Amniotic epithelial cell (primary cell): ENCODE measurements around the gene THRA.
"Not testable (repeated sequence)": the region's sequence is repeated elsewhere in the genome, so short reads cannot be mapped to it uniquely, and the experiment has no call there.

Experiments used
- DNase-seq: peaks from one replicate; pipeline ENCODE4 v3.0.0-alpha.2; 2010; ENCODE audit warnings: low read depth

THRA gene

DNA sequence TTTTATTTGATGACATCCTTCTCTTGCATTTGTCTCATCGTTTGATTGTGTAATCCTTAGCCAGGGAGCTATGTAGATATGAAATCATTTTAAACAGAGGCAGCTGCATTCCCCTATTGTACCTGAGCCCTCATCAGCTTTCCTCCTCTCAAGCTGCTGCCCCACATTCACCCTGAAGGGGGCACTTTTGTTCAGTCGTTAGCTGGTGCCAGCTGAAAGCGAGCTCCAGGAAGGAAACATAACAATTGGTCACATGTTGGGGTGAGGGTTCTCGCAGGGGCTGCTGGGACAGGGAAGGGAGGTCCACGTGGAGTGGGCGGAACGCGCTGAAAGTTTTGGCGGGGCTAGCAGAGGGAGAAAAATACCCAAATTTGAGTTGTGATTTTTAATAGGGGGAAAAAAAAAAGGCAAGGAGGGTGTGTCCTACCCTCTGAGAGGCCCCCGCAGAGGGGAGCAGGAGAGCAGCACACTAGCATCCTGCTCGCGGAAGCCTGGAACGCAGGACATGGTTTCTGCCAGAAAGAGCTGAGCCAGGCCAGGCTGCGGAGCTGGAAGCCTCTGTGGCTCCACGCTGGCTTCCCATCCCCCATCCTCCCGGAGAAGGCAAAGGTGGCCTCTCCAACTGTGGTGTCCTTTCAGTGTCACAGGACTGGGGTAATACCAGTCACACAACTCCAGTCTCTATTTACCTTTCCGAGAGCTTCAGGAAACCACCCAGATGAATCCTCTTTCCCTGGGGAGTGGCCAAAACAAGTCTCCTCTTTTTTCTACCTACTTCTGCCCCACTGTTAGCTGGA, 50.5 kb downstream of the THRA start:
- DNase-seq, result peak; percentile 92

DNA sequence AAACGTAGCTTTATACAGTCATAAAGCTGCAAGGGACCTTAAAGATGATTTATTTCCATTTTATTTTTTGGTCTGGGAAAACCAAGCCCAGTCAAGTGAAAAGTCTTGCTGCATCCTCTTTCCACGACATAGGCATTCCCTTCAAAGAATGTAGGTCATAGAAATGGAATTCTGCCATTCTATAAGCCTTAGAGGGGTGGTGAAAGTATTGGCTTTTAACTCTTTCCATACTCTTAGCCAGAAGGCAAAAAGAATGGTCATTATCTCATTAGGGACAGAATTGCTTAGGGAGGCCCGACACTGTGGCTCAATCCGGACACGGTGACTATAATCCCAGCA, 51.1 kb downstream of the THRA start:
- no peak for DNase-seq

DNA sequence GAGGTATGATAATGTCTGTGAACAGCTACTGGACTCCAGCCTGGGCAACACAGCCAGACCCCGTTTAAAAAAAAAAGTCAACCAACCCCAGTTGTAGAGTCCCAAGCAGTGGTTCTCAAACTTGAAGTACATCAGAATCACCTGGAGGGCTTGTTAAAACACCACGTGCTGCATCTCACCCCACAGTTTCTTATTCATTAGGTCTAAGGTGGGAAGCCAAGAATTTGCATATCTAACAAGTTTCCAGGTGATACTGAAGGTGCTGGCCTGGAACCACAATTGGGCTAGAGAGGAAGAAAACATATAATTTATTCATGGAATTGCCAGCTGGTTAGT, 52.3 kb downstream of the THRA start:
- no peak for DNase-seq

GRCh38 chr17:40121181-40122135, 58.7 kb downstream of the THRA start, which contains the start of gene MSL1:
Gene MSL1 (plus strand): TSS chr17:40121971. CDS start chr17:40122613, 642 bp downstream.
- DNase-seq, result peak; percentile 65

- peak; percentile 44 for DNase-seq
Observed at GRCh38 chr17:40122136-40122998, 59.6 kb downstream of the THRA start.

DNA sequence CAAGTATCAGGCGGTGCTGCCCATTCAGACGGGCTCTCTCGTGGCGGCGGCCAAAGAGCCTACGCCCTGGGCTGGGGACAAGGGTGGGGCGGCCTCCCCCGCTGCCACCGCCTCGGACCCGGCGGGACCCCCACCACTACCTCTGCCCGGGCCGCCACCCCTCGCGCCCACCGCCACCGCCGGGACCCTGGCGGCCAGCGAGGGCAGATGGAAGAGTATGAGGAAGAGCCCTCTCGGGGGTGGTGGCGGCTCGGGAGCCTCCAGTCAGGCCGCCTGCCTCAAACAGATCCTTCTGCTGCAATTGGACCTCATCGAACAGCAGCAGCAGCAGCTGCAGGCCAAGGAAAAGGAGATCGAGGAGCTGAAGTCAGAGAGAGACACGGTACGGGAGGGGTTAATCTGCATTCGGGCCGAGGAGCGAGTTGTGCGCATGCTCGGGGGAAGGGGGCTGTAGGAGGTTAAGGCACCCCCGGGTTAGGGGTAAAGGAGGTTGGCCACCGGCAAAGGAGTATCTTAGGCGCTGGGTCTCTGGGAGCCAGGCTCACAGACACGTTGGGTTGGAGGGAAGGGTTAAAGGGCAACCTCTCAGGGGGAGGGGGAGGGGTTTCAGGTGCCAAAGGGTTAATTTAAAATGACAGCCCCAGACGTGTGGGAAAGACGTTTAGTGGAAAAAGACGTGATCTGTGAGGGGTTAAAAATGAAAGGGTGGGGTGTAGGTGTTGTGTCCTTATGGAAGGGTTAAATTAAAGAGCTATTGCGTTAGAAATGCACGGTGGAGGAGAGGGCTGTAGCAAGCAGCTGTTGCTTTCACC, 60.4 kb downstream of the THRA start:
- DNase-seq, result peak; percentile 45

DNA sequence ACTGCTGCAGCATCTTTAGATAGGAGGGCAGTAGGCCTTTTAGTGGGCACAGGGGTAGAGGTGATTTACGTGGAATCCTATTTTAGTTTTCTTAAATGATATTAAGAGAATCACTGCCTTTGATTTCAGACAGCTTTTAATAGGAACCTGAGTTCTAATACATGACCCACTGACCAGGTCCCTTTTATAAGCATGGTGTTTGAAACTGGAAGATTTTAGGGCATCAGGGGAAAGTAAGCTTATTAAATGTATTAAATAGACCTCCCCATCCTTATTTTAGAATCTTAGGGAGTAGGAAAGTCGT, 61.0 kb downstream of the THRA start:
- DNase-seq, result no peak

DNA sequence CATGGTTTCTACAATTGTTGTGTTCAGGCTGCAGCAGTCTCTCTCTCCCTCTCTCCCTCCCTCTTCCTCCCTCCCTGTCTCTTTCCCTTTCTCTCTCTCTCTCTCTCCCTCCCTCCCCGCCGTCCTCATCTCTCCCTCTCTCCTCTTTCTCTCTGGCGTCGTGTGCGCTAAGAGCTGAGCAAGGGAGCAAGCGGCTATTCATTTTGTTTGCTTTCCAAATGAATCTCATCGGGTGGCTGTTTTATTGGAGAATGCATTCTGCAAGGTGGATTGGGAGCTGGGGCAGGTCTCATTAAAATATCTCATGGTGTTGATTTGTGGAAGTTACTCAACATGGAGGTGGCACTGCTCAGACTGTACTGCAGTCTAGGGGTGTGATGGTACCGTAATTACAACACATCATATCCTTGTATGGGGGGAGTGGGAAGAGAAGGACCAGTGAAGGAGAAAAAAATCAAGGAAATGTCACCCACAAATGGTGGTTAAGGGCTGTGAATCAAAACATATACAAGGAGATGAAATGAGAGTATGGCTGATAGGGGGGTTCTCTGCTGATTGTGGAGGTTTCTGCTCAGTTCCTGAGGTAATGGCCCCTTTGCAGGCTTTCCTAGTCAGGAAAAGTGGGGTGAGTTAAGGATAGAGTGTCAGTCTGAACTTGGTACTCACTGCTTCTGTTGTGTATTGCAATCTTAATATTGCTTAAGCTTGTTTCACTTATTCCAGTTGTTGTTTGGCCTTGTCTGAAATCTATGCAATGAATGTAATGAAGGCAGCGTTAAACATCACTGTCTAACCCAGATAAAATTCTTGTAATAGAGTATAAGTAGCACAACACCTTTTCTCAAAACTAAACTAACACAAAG, 61.7 kb downstream of the THRA start:
- DNase-seq, result peak; percentile 72

GRCh38 chr17:40129498-40129897, 66.7 kb downstream of the THRA start:
- peak; percentile 62 for DNase-seq

DNA sequence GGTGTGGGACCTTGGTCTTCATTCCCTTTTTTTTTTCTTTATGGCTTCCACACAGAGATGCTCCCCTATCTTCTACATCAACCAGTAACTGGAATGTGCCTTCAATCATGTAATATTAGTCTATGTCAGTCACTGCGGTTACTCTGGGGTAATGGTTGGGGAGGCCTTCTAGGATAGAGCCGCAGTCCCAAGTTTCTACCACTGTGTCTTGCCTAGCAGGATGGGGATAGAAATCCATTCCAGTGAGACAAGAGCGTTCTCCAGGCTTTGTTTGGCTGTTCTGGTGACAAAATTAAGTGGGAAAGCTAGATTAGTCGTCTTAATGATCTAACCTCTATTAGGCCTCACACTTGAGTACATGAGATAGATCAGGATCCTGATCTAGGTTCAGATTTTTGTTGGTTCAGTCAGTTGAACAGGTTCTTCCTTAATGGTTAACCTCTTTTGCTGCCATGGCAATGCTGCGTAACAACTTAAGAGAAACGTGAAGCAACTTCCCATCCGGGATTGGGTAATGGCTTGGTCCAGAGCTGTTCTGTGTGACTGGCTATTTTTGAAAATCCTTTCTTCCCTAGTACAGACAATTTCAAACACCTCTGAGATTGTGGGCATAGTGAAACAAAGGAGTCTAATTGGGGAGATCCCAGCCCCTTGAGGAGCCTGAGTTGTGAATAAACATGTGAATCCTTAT, 67.7 kb downstream of the THRA start:
- DNase-seq, result peak; percentile 80

- no peak for DNase-seq
Observed at GRCh38 chr17:40134184-40134583, 71.4 kb downstream of the THRA start.

GRCh38 chr17:40135817-40136216, 73.1 kb downstream of the THRA start:
- DNase-seq, result no peak

- no peak for DNase-seq
Observed at GRCh38 chr17:40139566-40140058, 76.8 kb downstream of the THRA start.

DNA sequence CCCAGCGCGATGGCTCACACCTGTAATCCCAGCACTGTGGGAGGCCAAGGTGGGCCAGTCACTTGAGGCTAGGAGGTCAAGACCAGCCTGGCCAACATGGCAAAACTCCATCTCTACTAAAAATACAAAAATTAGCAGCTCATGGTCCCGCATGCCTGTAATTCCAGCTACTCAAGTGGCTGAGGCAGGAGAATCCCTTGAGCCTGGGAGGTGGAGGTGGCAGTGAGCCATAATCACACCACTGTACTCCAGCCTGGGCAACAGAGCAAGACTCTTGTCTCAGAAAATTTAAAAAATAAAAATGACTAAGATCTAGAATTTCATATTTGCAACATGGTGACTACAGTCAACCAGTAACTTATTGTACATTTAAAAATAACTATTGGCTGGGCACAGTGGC, 80.4 kb downstream of the THRA start:
- DNase-seq, result not testable (repeated sequence)
